Measurements from ENCODE around the gene GAS2L1. TPM values are rescaled to one million over a fixed set of nuclear protein-coding genes. Genes with fewer than 3 reads are reported as not detected.
"Not testable (repeated sequence)": the region's sequence is repeated elsewhere in the genome, so short reads cannot be mapped to it uniquely, and the experiment has no call there.

GAS2L1 gene
- total RNA-seq, 4 donors from 2014 or later, result 49.0 to 94.8 (median 85.4) TPM

DNA sequence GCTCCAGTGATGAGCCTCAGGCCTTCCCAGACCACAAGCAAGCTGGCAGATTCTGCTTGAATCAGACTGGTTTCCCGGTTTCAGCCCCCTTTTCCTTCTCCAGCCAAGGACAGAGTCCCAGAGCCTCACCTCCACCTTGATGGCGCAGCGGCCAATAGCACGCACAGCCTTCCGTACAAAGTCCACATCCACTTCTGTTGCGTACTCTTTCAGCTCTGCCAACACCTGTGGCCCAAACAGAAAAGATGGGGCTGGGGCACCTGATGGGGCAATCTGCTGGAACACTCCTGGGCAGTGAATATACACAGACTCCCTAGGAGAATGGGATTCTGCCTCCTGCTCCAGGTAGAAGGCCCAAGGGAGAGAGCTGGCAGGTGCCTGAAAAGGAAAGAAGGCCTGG is 44.6 kb downstream of the GAS2L1 start:
- Histone ChIP-seq H3K4me3 (no peak overlapping the region), H3K27ac (no peak overlapping the region), H3K36me3 (peaks cover 98% of the 10 kb centered on the region), H3K9me3 (no peaks in the 10 kb centered on the region), H3K27me3 (no peaks in the 10 kb centered on the region), H3K4me1 (peaks cover 15% of the 10 kb centered on the region)
- TF ChIP-seq, protein P1, sequence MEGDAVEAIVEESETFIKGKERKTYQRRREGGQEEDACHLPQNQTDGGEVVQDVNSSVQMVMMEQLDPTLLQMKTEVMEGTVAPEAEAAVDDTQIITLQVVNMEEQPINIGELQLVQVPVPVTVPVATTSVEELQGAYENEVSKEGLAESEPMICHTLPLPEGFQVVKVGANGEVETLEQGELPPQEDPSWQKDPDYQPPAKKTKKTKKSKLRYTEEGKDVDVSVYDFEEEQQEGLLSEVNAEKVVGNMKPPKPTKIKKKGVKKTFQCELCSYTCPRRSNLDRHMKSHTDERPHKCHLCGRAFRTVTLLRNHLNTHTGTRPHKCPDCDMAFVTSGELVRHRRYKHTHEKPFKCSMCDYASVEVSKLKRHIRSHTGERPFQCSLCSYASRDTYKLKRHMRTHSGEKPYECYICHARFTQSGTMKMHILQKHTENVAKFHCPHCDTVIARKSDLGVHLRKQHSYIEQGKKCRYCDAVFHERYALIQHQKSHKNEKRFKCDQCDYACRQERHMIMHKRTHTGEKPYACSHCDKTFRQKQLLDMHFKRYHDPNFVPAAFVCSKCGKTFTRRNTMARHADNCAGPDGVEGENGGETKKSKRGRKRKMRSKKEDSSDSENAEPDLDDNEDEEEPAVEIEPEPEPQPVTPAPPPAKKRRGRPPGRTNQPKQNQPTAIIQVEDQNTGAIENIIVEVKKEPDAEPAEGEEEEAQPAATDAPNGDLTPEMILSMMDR (IDR thresholded peaks at IDR 0.05), result no peak
- TF ChIP-seq EP300 (IDR thresholded peaks at IDR 0.05) (no peak), POLR2A (IDR thresholded peaks at IDR 0.05) (no peak), POLR2AphosphoS5 (IDR thresholded peaks at IDR 0.05) (no peak)
- WGBS, result 98% methylated on average over 6 of the region's 6 CpGs
- no peak for DNase-seq (ENCODE audit: low spot score in 2 of 2)

DNA sequence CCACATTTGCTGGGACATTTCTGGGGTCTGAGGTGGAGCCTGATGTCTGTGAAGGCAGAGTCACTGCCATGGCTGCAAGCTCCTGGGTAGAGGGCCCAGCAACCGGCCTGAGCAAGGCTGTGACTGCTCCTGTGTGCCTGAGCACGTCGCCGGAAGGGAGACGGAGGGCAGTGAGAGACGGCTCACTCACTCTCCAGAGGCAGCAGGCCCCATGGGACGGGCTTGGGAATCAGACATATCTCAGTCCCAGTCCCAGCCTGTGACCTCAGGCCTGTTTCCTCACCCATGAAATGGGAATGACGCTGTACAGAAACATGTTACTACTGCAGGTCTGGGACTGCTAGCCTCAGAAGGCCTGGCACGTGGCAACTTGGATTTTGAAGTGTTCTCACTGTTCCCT is 45.4 kb downstream of the GAS2L1 start:
- TF ChIP-seq POLR2AphosphoS5 (IDR thresholded peaks at IDR 0.05) (no peak), POLR2A (IDR thresholded peaks at IDR 0.05) (no peak), EP300 (IDR thresholded peaks at IDR 0.05) (no peak)
- TF ChIP-seq, protein P1 (IDR thresholded peaks at IDR 0.05), result no peak
- 88% methylated on average over 8 of the region's 9 CpGs for WGBS
- Histone ChIP-seq H3K9me3 (no peaks in the 10 kb centered on the region), H3K27me3 (no peaks in the 10 kb centered on the region), H3K36me3 (peaks cover 98% of the 10 kb centered on the region), H3K4me1 (peaks cover 8% of the 10 kb centered on the region), H3K4me3 (no peak overlapping the region), H3K27ac (no peak overlapping the region)
- DNase-seq (ENCODE audit: low spot score in 2 of 2), result no peak

DNA sequence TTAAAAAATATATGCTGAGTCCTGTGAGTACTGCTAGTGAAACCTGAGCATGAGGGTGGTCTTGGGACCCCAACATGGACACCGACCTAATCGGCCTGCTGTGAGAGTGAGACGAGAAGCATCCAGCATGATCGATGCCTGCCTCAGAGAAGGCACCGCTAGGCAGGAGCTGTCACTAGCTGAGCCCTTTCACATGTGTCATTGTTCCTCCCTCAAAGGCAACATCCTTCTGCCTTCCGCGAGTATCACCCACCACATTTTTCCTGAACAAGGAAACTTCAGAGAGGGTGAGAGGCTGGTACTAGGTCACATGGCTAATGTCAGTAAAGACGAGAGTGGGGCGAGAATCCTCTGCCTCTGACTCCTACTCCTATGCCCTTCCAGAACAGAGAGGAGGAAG is 46.3 kb downstream of the GAS2L1 start:
- Histone ChIP-seq H3K4me3 (no peak overlapping the region), H3K27me3 (no peaks in the 10 kb centered on the region), H3K4me1 (no peaks in the 10 kb centered on the region), H3K9me3 (no peaks in the 10 kb centered on the region), H3K36me3 (peaks cover 96% of the 10 kb centered on the region), H3K27ac (no peak overlapping the region)
- 90% methylated on average over 9 of the region's 9 CpGs for WGBS
- no peak for TF ChIP-seq POLR2AphosphoS5 (IDR thresholded peaks at IDR 0.05)
- no peak for DNase-seq (ENCODE audit: low spot score in 2 of 2)

DNA sequence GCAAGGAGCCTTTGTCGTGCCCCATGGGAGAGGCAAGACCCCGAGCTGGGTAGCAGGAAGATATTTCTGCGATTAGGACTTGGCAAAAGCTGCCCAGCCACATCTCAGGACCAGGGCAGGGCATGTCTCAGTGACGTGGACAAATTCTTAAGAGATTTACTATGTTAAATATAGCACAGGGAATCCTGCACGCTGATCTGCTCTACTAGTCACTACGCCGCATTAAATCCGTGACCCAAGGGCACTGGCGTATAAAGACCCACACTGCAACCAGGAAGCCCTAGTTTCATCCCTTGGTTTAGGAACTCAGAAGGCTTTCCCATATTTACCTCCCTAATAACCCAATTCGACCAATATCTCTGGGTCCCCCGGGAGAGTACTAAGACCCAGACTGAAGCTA is 46.8 kb downstream of the GAS2L1 start:
- DNase-seq (ENCODE audit: low spot score in 2 of 2), result no peak
- Histone ChIP-seq H3K27ac (no peak overlapping the region), H3K36me3 (peaks cover 96% of the 10 kb centered on the region), H3K9me3 (no peaks in the 10 kb centered on the region), H3K27me3 (no peaks in the 10 kb centered on the region), H3K4me1 (no peaks in the 10 kb centered on the region), H3K4me3 (no peak overlapping the region)
- 89% methylated on average over 11 of the region's 11 CpGs for WGBS
- TF ChIP-seq POLR2A (IDR thresholded peaks at IDR 0.05) (no peak), EP300 (IDR thresholded peaks at IDR 0.05) (no peak), POLR2AphosphoS5 (IDR thresholded peaks at IDR 0.05) (no peak)
- TF ChIP-seq, protein P1 (IDR thresholded peaks at IDR 0.05), result no peak

DNA sequence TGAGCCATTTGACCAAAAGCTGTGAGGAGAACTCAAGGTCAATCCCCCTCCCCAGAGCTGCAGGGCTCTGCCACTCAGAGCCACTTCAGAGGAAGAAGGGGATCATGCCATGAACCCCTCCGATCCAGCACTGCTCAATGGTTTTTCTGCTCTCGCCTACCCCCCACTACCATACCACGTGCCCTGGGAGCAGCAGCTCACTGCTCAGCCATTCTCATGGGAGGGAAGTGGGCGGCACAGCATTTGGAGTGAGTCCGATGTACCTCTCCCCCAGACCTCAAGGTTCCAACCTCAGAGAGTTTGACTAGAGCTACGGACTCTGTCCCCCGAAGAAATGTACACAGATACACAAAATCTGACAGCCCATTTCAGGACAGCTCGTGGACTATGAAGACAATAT is 47.4 kb downstream of the GAS2L1 start:
- H3K4me3 ChIP-seq, result no peak overlapping the region
- no peak overlapping the region for H3K27ac ChIP-seq
- 100% methylated on average over 3 of the region's 8 CpGs for WGBS
- no peak for DNase-seq (ENCODE audit: low spot score in 2 of 2)
- no peaks in the 10 kb centered on the region for H3K27me3 ChIP-seq
- H3K36me3 ChIP-seq, result peaks cover 98% of the 10 kb centered on the region
- no peaks in the 10 kb centered on the region for H3K4me1 ChIP-seq
- H3K9me3 ChIP-seq, result no peaks in the 10 kb centered on the region
- TF ChIP-seq, protein P1 (IDR thresholded peaks at IDR 0.05), result no peak
- TF ChIP-seq EP300 (IDR thresholded peaks at IDR 0.05) (no peak), POLR2A (IDR thresholded peaks at IDR 0.05) (no peak), POLR2AphosphoS5 (IDR thresholded peaks at IDR 0.05) (no peak)

DNA sequence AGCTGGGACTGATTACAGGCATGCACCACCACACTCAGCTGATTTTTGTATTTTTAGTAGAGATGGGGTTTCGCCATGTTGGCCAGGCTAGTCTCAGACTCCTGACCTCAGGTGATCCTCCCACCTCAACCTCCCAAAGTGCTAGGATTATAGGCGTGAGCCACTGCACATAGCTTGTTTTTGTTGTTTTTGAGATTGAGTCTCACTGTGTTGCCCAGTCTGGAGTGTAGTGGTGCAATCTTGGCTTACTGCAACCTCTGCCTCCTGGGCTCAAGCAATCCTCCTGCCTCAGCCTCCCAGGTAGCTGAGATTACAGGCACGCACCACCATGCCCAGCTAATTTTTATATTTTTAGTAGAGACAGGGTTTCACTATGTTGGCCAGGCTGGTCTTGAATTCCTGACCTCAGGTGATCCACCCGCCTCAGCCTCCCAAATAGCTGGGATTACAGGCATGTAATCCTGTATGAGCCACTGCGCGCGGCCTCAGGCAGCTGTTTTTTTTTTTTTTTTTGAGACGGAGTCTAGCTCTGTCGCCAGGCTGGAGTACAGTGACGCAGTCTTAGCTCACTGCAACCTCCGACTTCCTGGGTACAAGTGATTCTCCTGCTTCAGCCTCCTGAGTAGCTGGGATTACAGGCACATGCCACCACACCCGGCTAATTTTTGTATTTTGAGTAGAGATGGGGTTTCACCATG is 50.9 kb downstream of the GAS2L1 start:
- DNase-seq (ENCODE audit: low spot score in 2 of 2); H3K4me1 ChIP-seq; H3K27ac ChIP-seq; H3K9me3 ChIP-seq; H3K27me3 ChIP-seq; H3K4me3 ChIP-seq: not testable (repeated sequence)
- WGBS, result 92% methylated on average over 12 of the region's 12 CpGs
- peaks cover 73% of the 10 kb centered on the region for H3K36me3 ChIP-seq
